ENCODE results near the gene SFRP2. TPM values are rescaled to one million over a fixed set of nuclear protein-coding genes. Genes with fewer than 3 reads are reported as not detected.

The SFRP2 gene
- total RNA-seq, 4 donors from 2014 or later = 15.0 to 41.3 (median 24.0) TPM

DNA sequence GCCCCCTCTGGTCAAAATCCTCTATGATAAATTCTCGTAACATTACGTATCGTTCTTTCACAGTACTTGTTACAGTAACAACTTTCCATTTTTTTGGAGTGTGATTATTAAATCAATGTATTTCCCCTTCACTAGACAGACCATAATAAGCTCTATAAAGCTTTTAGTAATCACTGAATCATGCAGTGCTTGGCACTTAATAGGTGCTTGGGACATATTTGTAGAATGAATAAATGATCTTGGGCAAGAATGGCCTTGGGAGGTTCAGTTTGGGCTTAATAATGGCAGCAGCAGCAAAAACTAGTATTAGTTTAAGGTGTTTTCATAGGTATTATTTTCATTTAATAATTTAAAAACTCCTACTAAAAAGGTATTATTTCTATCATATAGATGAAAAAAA is 33.4 kb upstream of the SFRP2 start:
- Histone ChIP-seq H3K4me1 (no peaks in the 10 kb centered on the region), H3K27me3 (no peaks in the 10 kb centered on the region), H3K9me3 (no peaks in the 10 kb centered on the region), H3K36me3 (no peaks in the 10 kb centered on the region), H3K27ac (no peak overlapping the region), H3K4me3 (replicated peaks in 1 of 3) (no peak overlapping the region)
- no peak for TF ChIP-seq POLR2A (IDR thresholded peaks at IDR 0.05)
- TF ChIP-seq, protein P1, sequence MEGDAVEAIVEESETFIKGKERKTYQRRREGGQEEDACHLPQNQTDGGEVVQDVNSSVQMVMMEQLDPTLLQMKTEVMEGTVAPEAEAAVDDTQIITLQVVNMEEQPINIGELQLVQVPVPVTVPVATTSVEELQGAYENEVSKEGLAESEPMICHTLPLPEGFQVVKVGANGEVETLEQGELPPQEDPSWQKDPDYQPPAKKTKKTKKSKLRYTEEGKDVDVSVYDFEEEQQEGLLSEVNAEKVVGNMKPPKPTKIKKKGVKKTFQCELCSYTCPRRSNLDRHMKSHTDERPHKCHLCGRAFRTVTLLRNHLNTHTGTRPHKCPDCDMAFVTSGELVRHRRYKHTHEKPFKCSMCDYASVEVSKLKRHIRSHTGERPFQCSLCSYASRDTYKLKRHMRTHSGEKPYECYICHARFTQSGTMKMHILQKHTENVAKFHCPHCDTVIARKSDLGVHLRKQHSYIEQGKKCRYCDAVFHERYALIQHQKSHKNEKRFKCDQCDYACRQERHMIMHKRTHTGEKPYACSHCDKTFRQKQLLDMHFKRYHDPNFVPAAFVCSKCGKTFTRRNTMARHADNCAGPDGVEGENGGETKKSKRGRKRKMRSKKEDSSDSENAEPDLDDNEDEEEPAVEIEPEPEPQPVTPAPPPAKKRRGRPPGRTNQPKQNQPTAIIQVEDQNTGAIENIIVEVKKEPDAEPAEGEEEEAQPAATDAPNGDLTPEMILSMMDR (IDR thresholded peaks at IDR 0.05) = no peak
- no peak for DNase-seq
- 64 to 66% methylated on average over 3 of the region's 3 CpGs for WGBS, 2 donors
- intact Hi-C loops (cut with DNase I) = no loop called here

DNA sequence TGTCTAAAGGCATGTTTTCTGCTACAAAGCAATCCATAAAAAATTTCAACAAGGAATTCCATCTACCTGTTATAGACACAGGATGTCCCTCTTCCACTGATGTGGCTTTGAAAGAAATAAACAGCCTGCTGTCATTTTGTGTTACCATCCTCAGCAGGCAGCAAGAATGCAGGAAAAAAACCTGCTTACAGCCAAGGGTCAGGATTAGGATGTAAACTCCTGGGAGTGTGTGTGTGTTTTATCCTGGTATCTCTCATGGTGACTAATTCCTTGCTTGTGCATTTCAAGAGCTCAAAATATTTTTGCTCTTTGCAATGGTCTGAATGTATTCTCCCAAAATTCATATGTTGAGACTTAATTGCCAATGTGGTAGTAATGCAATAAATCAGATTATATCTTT is 28.6 kb upstream of the SFRP2 start:
- no peaks in the 10 kb centered on the region for H3K4me1 ChIP-seq
- no peaks in the 10 kb centered on the region for H3K9me3 ChIP-seq
- intact Hi-C loops (cut with DNase I) = no loop called here
- no peaks in the 10 kb centered on the region for H3K27me3 ChIP-seq
- H3K27ac ChIP-seq = no peak overlapping the region
- no peak for DNase-seq
- H3K36me3 ChIP-seq = no peaks in the 10 kb centered on the region
- TF ChIP-seq POLR2A (IDR thresholded peaks at IDR 0.05) = no peak
- no peak overlapping the region for H3K4me3 ChIP-seq (replicated peaks in 1 of 3)

DNA sequence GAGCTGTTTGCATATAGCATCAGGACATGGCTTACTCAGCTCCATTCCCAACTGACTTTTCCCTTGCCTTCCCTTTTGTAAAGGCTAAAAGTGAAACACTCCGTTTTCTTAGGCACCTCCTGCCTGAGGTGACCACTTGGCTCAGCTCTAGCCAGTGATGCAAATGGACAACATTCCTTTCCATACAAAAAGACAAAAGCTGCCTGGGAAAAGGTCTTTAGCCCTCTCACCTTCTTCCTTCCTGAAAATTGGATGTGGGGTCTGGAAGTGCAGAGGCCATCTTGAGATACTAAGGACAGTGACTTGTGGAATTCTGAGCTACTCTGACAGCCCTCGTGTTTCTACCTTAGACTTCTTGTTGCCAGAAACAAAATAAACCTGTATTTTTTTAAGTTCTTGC is 27.7 kb upstream of the SFRP2 start:
- H3K27me3 ChIP-seq = no peaks in the 10 kb centered on the region
- no peaks in the 10 kb centered on the region for H3K4me1 ChIP-seq
- no peaks in the 10 kb centered on the region for H3K9me3 ChIP-seq
- no peak overlapping the region for H3K4me3 ChIP-seq (replicated peaks in 1 of 3)
- no peaks in the 10 kb centered on the region for H3K36me3 ChIP-seq
- DNase-seq = no peak
- intact Hi-C loops (cut with DNase I) = no loop called here
- TF ChIP-seq, protein P1 (IDR thresholded peaks at IDR 0.05) = no peak
- no peak for TF ChIP-seq POLR2A (IDR thresholded peaks at IDR 0.05)
- no peak overlapping the region for H3K27ac ChIP-seq
- WGBS, 2 donors = 36 to 39% methylated on average over 2 of the region's 2 CpGs

DNA sequence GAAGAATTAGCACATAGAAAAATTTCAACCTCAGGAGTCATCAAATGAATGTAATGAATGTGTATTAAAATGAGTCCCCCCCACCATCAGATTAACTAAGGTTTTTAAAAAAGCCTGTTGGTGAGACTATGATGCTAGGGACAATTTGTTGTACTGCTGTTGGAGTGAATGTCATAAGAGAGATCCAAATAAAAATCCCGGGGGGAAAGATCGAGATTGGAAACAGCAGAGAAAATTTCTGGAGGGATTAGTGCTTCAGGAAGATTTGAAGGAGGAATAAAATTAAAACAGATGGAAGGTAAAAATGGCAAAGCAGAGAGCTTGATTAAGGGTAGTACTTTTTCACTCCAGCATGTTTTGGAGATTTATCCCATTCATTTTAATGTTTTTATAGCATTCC is 25.9 kb upstream of the SFRP2 start:
- intact Hi-C loops (cut with DNase I) = no loop called here
- TF ChIP-seq, protein P1 (IDR thresholded peaks at IDR 0.05) = no peak
- no peak for TF ChIP-seq POLR2A (IDR thresholded peaks at IDR 0.05)
- WGBS, 2 donors = 68 to 79% methylated on average over 2 of the region's 2 CpGs
- Histone ChIP-seq H3K9me3 (no peaks in the 10 kb centered on the region), H3K27ac (no peak overlapping the region), H3K4me1 (no peaks in the 10 kb centered on the region), H3K4me3 (replicated peaks in 1 of 3) (no peak overlapping the region), H3K36me3 (no peaks in the 10 kb centered on the region), H3K27me3 (no peaks in the 10 kb centered on the region)
- DNase-seq = no peak

DNA sequence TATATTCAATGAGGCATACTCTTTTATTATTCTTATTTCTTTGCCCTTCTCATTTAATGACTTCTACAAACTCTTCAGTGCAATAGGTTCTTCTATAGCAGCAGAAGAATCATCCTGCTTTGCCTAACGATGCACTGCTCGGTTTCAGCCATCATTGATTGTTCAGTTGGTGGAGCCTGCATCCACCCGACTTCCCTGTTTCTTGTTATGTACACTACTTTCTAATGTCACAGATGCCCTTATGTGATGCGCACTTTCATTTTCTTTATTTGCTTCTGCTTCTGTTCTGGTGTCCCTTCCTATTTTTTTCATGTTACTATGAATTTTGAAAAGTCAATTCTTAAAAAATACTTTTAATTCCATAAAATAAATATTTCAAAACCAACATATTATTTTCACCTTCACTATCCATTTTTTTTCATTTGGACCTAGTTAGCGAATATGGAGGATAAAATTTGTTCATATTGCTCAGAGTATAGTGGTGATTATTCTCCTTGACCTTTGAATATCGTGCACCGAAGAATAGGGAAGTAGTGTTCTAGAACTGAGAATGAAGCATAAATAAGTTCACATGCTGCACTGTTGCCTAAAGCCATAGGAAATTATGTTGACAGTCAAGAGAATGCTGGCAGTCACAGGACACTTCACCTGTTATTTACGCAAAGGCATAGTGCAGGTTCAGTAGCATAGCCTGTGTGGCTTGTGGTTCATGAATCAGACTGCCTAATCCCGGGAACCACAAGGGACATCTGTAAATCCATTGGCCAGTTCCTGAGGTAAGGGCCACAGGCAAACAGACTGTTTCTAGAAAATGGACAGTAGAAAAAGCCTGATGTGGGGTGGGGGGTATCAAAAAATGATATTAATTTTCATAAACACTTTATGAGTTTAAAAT is 21.3 kb upstream of the SFRP2 start:
- Histone ChIP-seq H3K27ac (no peak overlapping the region), H3K9me3 (no peaks in the 10 kb centered on the region), H3K4me1 (no peaks in the 10 kb centered on the region), H3K36me3 (no peaks in the 10 kb centered on the region), H3K27me3 (no peaks in the 10 kb centered on the region), H3K4me3 (replicated peaks in 1 of 3) (no peak overlapping the region)
- intact Hi-C loops (cut with DNase I) = no loop called here
- WGBS, 2 donors = 87 to 90% methylated on average over 9 of the region's 9 CpGs
- TF ChIP-seq POLR2A (IDR thresholded peaks at IDR 0.05) = no peak
- TF ChIP-seq, protein P1 (IDR thresholded peaks at IDR 0.05) = no peak
- no peak for DNase-seq
